SH-SY5Y (cell line): ENCODE results near the gene VSTM2B.

ENCODE experiments used
- GATA2 ChIP-seq: IDR thresholded peaks from 2 replicates; pipeline ENCODE4 v1.6.1; 2011; ENCODE audit warnings: mild to moderate bottlenecking, low read depth, low read length
- GATA3 ChIP-seq: IDR thresholded peaks from 2 replicates; pipeline ENCODE4 v1.6.1; 2011; ENCODE audit warnings: low read depth, mild to moderate bottlenecking, low read length, moderate library complexity

DNA sequence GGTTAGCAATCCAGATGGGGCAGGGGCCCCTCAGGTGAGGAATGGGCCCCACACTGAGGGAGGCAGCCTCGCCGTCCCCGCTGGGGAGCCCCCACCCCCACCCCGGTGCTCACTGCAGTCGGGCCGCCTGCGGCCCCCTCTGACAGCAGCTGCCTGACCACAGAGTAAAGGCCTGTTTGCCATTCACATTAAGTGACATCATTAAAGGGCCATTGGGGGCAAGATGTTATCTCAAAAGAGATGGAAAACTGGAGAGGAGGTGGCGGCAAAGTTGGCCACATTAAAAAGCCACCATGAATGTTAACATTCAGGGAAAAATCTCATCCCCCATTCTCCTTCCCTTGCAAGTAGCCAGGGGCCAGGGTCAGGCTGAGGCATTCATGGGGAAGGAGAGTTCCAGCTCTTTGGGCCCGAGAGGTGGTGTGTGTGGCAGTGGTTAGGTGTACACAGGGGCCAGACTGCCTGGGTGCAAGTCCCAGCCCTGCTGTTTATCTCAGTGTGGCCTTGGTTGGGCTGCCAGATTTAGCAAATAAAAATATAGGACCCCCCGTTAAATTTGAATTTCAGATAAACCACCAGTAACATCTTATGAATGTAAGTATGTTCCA lies 20.9 kb downstream of the VSTM2B start:
- TF ChIP-seq GATA2 (no peak; the same call in 1 of the 2 replicates), GATA3 (no peak)
